IPS-18a (cell line): ENCODE results near the gene MSH2.
"Not testable (repeated sequence)": the region's sequence is repeated elsewhere in the genome, so short reads cannot be mapped to it uniquely, and the experiment has no call there.

ENCODE experiments used
- H3K27ac ChIP-seq: one replicate; pipeline ENCODE4 v1.5.1; 2013; ENCODE audit warnings: low read length
- H3K27me3 ChIP-seq: one replicate; pipeline ENCODE4 v1.6.1; 2013; ENCODE audit warnings: mild to moderate bottlenecking, low read length; ENCODE audit not compliant: control insufficient read depth, insufficient read depth
- H3K36me3 ChIP-seq: one replicate; pipeline ENCODE4 v1.6.1; 2013; ENCODE audit warnings: low read depth, low read length; ENCODE audit not compliant: control insufficient read depth
- H3K4me1 ChIP-seq: one replicate; pipeline ENCODE4 v1.6.1; 2013; ENCODE audit warnings: low read depth, low read length; ENCODE audit not compliant: control insufficient read depth
- H3K4me3 ChIP-seq: one replicate; pipeline ENCODE4 v1.5.1; 2013; ENCODE audit warnings: low read length
- H3K9ac ChIP-seq: one replicate; pipeline ENCODE4 v1.6.1; 2013; ENCODE audit warnings: mild to moderate bottlenecking, low read length, moderate library complexity
- H3K9me3 ChIP-seq: one replicate; pipeline ENCODE4 v1.6.1; 2013; ENCODE audit warnings: low read depth, low read length; ENCODE audit not compliant: control insufficient read depth

The MSH2 gene

DNA sequence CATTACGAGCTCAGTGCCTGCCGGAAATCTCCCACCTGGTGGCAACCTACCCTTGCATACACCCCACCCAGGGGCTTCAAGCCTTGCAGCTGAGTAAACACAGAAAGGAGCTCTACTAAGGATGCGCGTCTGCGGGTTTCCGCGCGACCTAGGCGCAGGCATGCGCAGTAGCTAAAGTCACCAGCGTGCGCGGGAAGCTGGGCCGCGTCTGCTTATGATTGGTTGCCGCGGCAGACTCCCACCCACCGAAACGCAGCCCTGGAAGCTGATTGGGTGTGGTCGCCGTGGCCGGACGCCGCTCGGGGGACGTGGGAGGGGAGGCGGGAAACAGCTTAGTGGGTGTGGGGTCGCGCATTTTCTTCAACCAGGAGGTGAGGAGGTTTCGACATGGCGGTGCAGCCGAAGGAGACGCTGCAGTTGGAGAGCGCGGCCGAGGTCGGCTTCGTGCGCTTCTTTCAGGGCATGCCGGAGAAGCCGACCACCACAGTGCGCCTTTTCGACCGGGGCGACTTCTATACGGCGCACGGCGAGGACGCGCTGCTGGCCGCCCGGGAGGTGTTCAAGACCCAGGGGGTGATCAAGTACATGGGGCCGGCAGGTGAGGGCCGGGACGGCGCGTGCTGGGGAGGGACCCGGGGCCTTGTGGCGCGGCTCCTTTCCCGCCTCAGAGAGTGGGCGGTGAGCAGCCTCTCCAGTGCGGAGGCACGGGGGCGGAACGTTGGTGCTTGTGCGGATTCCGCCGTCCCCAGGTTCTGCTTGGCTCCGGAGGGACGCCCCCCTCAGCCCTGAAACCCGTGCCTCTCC, at the start of gene MSH2:
TSS of gene MSH2 (plus strand) at position 352 of the 804 bp plus-strand sequence. CDS start at position 388, 36 bp downstream.
- Histone ChIP-seq H3K27me3 (no peaks in the 10 kb centered on the region), H3K36me3 (no peaks in the 10 kb centered on the region), H3K9me3 (no peaks in the 10 kb centered on the region)

GRCh38 chr2:47354013-47354847, 48.7 kb upstream of the MSH2 start:
- no peaks in the 10 kb centered on the region for H3K27me3 ChIP-seq
- no peaks in the 10 kb centered on the region for H3K36me3 ChIP-seq
- H3K9ac ChIP-seq = no peak overlapping the region
- H3K9me3 ChIP-seq = no peaks in the 10 kb centered on the region
- no peak overlapping the region for H3K27ac ChIP-seq
- no peak overlapping the region for H3K4me3 ChIP-seq
- H3K4me1 ChIP-seq = peaks cover 7% of the 10 kb centered on the region

More for the DNA sequence above, at the start of gene MSH2:
- peaks cover 22% of the 10 kb centered on the region for H3K4me1 ChIP-seq
- H3K9ac ChIP-seq = peak within 1 kb of the TSS; percentile 84
- H3K27ac ChIP-seq = peak within 1 kb of the TSS; percentile 49
- peak within 1 kb of the TSS; percentile 92 for H3K4me3 ChIP-seq

DNA sequence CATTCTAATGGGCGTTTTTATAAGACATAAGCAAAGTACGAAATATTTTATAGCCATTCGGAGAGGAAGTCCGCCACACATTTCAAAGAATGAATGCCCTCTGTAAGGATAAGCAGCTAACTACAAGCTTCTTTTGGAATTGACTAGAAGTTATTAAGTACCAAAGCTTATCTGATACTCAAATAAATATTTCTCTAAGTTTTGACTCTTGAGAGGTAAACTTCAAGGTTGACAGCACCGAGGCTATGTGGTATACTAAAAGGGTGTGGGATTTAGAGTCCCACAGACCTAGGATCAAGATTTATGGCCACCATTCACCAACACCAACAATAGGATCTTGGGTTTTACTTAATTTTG, 48.1 kb upstream of the MSH2 start:
- Histone ChIP-seq H3K27me3 (no peaks in the 10 kb centered on the region), H3K36me3 (no peaks in the 10 kb centered on the region), H3K27ac (no peak overlapping the region), H3K9me3 (no peaks in the 10 kb centered on the region), H3K4me1 (peaks cover 7% of the 10 kb centered on the region), H3K4me3 (no peak overlapping the region), H3K9ac (no peak overlapping the region)

GRCh38 chr2:47357483-47357882, 45.5 kb upstream of the MSH2 start:
- Histone ChIP-seq H3K4me3 (no peak overlapping the region), H3K9ac (no peak overlapping the region)

DNA sequence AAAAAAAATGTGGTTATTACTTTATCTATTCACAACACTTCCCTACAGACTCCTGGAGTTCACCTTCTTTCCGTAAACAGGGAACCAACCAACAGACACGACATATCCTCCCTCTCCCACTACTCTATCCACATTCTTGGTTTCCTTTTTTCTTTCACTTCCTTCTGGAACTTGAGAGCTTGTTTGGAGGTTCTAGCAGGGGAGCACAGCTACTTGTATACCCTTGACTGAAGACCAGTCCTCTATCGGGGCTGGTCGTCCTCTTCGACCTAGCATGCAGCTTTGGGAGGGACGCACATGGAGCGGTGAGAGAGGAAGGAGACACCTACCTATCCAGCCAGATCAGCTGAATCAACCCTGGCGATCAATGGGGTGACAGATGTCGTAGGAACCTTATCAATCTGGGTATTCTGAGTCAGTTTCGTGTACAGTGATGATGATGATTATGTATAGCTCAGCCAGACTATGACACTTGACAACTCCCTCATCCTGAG, 43.5 kb upstream of the MSH2 start:
- no peak overlapping the region for H3K4me3 ChIP-seq
- no peak overlapping the region for H3K27ac ChIP-seq
- H3K9ac ChIP-seq = no peak overlapping the region
- peaks cover 7% of the 10 kb centered on the region for H3K4me1 ChIP-seq
- no peaks in the 10 kb centered on the region for H3K9me3 ChIP-seq
- no peaks in the 10 kb centered on the region for H3K27me3 ChIP-seq
- no peaks in the 10 kb centered on the region for H3K36me3 ChIP-seq

More at GRCh38 chr2:47357483-47357882, 45.5 kb upstream of the MSH2 start:
- Histone ChIP-seq H3K9me3 (no peaks in the 10 kb centered on the region), H3K27ac (no peak overlapping the region), H3K27me3 (no peaks in the 10 kb centered on the region), H3K36me3 (no peaks in the 10 kb centered on the region), H3K4me1 (peaks cover 7% of the 10 kb centered on the region)

DNA sequence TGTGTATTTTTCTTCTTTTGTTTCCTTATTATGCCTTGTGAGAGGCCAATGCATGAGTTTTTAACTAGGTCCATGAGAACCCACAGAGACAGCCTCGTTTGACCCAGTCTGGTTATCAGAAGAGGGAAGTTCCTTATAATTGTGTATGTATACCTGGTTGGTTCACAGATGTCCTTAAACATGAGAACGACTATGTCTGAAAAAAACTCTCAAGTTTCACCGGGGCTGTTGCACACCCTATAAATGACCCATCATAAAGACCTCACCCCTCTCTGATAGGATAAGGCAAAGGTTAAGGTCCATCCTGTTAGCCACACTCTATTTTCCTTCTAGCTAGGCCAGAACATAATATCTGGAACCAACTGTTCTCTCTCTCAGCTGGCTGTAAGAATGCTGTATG, 42.7 kb upstream of the MSH2 start:
- H3K4me1 ChIP-seq = peaks cover 7% of the 10 kb centered on the region
- no peak overlapping the region for H3K4me3 ChIP-seq
- no peaks in the 10 kb centered on the region for H3K9me3 ChIP-seq
- H3K9ac ChIP-seq = no peak overlapping the region
- no peak overlapping the region for H3K27ac ChIP-seq
- H3K36me3 ChIP-seq = no peaks in the 10 kb centered on the region
- no peaks in the 10 kb centered on the region for H3K27me3 ChIP-seq

- H3K27me3 ChIP-seq = no peaks in the 10 kb centered on the region
- peaks cover 7% of the 10 kb centered on the region for H3K4me1 ChIP-seq
- H3K9me3 ChIP-seq = no peaks in the 10 kb centered on the region
- no peaks in the 10 kb centered on the region for H3K36me3 ChIP-seq
- no peak overlapping the region for H3K4me3 ChIP-seq
- no peak overlapping the region for H3K27ac ChIP-seq
- no peak overlapping the region for H3K9ac ChIP-seq
These were observed 42.0 kb upstream of the MSH2 start for GRCh38 chr2:47360927-47361326.

DNA sequence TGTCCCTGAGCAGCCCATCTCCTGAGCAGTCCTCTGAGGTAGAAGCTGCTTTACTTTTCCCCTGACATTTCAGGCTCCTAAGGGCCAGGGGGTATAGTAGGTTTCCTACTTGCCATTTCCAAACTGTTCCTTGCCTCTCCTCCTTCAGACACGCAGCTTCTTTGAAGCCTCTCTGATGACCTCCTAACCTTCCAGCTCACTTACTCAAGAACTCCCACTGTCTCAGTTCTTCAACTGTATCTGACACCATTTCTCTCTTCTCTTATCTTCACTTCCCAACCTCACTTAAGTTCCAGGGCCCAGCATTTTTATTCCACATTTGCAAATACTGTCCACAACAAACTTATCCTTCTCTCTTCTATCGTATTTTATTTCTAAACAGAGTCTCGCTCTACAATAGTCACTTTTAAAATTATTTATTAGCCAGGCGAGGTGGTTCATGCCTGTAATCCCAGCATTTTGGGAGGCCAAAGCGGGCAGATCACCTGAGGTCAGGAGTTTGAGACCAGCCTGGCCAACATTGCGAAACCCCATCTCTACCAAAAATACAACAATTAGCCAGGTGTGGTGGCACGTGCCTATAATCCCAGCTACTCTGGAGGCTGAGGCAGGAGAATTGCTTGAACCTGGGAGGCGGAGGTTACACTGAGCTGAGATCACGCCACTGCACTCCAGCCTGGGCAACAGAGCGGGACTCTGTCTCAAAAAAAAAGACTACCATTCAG, 41.3 kb upstream of the MSH2 start:
- H3K4me1 ChIP-seq, H3K36me3 ChIP-seq, H3K9ac ChIP-seq, H3K27me3 ChIP-seq, H3K27ac ChIP-seq, H3K4me3 ChIP-seq, H3K9me3 ChIP-seq: not testable (repeated sequence)

GRCh38 chr2:47373747-47374146, 29.2 kb upstream of the MSH2 start:
- H3K36me3 ChIP-seq = peaks cover 40% of the 10 kb centered on the region
- peaks cover 17% of the 10 kb centered on the region for H3K27me3 ChIP-seq
- no peaks in the 10 kb centered on the region for H3K9me3 ChIP-seq
- H3K4me3 ChIP-seq = no peak overlapping the region
- H3K9ac ChIP-seq = no peak overlapping the region
- no peak overlapping the region for H3K27ac ChIP-seq
- H3K4me1 ChIP-seq = no peaks in the 10 kb centered on the region

- H3K36me3 ChIP-seq = peaks cover 56% of the 10 kb centered on the region
- H3K9me3 ChIP-seq = no peaks in the 10 kb centered on the region
- H3K27me3 ChIP-seq = peaks cover 14% of the 10 kb centered on the region
- no peak overlapping the region for H3K27ac ChIP-seq
- H3K9ac ChIP-seq = no peak overlapping the region
- H3K4me1 ChIP-seq = no peaks in the 10 kb centered on the region
- no peak overlapping the region for H3K4me3 ChIP-seq
These were observed 27.6 kb upstream of the MSH2 start for GRCh38 chr2:47375307-47375706.

GRCh38 chr2:47379384-47379783, 23.6 kb upstream of the MSH2 start:
- Histone ChIP-seq H3K27me3 (no peaks in the 10 kb centered on the region), H3K4me1 (no peaks in the 10 kb centered on the region), H3K9me3 (no peaks in the 10 kb centered on the region), H3K4me3 (no peak overlapping the region), H3K27ac (no peak overlapping the region), H3K9ac (no peak overlapping the region), H3K36me3 (peaks cover 71% of the 10 kb centered on the region)
